ENCODE data around the gene FGF12.
"Not testable (repeated sequence)": the region's sequence is repeated elsewhere in the genome, so short reads cannot be mapped to it uniquely, and the experiment has no call there.

Gene FGF12

DNA sequence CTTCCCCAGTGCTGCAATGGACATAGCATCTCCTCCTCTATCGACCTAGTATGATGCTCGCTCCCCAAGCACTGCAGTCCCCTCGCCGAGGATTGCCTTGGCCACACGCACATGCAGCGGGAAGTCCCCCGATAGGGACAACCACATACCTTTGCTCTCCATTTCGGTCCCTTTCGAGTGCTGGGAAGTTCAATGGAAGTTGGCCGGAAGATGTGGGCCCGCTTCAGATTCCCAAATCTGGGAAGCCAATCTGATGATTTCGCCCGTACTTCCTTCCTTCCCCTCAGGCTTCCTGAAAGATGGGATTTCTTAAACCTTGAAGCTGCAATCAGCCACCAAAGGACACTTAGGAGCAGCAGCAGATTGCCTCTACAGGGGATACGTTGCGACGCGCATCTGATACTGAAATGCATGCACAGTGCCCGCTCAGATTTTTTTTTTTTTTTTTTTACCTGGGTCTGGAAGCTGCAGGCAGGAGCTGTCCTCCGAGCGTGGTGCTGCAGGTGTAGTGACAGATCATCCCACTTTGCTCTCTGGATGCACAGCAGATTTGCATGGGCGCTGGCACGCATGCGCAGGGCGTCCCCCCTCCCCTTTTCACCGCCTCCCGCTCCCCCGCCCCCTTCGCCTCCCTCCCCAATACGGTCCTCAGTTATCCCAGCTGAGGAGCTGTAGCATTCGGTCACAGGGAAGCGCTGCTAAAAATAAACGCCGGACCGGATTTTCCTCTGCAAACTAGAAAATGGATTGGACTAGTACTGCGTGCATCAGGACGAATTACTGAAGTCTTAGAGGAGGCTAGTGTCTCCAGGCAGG lies at the start of gene FGF12:
TSS of gene FGF12 (minus strand) at position 510 of the 816 bp plus-strand sequence.
- no peaks in the 10 kb centered on the region for H4K20me1 ChIP-seq (ENCODE audit: control insufficient read depth, insufficient read depth, low read depth, low read length)
- H3K27ac ChIP-seq (ENCODE audit: low read depth, low read length): no peak within 1 kb of the TSS
- H3K4me3 ChIP-seq (ENCODE audit: low read length): no peak within 1 kb of the TSS
- TF ChIP-seq, protein P1, sequence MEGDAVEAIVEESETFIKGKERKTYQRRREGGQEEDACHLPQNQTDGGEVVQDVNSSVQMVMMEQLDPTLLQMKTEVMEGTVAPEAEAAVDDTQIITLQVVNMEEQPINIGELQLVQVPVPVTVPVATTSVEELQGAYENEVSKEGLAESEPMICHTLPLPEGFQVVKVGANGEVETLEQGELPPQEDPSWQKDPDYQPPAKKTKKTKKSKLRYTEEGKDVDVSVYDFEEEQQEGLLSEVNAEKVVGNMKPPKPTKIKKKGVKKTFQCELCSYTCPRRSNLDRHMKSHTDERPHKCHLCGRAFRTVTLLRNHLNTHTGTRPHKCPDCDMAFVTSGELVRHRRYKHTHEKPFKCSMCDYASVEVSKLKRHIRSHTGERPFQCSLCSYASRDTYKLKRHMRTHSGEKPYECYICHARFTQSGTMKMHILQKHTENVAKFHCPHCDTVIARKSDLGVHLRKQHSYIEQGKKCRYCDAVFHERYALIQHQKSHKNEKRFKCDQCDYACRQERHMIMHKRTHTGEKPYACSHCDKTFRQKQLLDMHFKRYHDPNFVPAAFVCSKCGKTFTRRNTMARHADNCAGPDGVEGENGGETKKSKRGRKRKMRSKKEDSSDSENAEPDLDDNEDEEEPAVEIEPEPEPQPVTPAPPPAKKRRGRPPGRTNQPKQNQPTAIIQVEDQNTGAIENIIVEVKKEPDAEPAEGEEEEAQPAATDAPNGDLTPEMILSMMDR (IDR thresholded peaks at IDR 0.05; ENCODE audit: low read depth, low read length, poor library complexity, severe bottlenecking): no peak
- TF ChIP-seq EZH2phosphoT487 (IDR thresholded peaks at IDR 0.05; ENCODE audit: borderline replicate concordance, low read length): no peak
- H3K9me3 ChIP-seq (ENCODE audit: control insufficient read depth, insufficient read depth, low read length): no peaks in the 10 kb centered on the region
- no peak within 1 kb of the TSS for H3K4me2 ChIP-seq (ENCODE audit: low read length)
- no peaks in the 10 kb centered on the region for H3K79me2 ChIP-seq (ENCODE audit: control insufficient read depth, low read length)
- H3K27me3 ChIP-seq (ENCODE audit: control insufficient read depth, low read length): no peaks in the 10 kb centered on the region
- H3K36me3 ChIP-seq (ENCODE audit: control insufficient read depth, low read length): no peaks in the 10 kb centered on the region
- H3K9me2 ChIP-seq (replicated peaks; ENCODE audit: control insufficient read depth, low read length): no peaks in the 10 kb centered on the region
- H3F3A ChIP-seq (ENCODE audit: control insufficient read depth, insufficient read depth): no peaks in the 10 kb centered on the region
- H3K4me1 ChIP-seq (ENCODE audit: control insufficient read depth, low read length): no peaks in the 10 kb centered on the region

DNA sequence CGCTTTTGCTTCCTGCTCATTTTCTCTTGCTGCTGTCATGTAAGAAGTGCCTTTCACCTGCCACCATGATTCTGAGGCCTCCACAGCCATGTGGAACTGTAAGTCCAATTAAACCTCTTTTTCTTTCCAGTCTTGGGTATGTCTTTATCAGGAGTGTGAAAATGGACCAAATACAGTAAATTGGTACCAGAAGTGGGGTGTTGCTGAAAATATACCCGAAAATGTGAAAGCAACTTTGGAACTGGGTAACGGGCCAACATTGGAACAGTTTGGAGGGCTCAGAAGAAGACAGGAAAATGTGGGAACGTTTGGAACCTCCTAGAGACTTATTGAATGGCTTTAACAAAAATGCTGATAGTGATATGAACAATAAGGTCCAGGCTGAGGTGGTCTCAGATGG lies 47.0 kb upstream of the FGF12 start:
- not testable (repeated sequence) for H3K36me3 ChIP-seq (ENCODE audit: control insufficient read depth, low read length); H3K4me3 ChIP-seq (ENCODE audit: low read length); H3F3A ChIP-seq (ENCODE audit: control insufficient read depth, insufficient read depth); H3K9me2 ChIP-seq (replicated peaks; ENCODE audit: control insufficient read depth, low read length); H3K9me3 ChIP-seq (ENCODE audit: control insufficient read depth, insufficient read depth, low read length); H3K27ac ChIP-seq (ENCODE audit: low read depth, low read length); H3K4me2 ChIP-seq (ENCODE audit: low read length); H3K4me1 ChIP-seq (ENCODE audit: control insufficient read depth, low read length); H3K79me2 ChIP-seq (ENCODE audit: control insufficient read depth, low read length); H3K27me3 ChIP-seq (ENCODE audit: control insufficient read depth, low read length); H4K20me1 ChIP-seq (ENCODE audit: control insufficient read depth, insufficient read depth, low read depth, low read length)

DNA sequence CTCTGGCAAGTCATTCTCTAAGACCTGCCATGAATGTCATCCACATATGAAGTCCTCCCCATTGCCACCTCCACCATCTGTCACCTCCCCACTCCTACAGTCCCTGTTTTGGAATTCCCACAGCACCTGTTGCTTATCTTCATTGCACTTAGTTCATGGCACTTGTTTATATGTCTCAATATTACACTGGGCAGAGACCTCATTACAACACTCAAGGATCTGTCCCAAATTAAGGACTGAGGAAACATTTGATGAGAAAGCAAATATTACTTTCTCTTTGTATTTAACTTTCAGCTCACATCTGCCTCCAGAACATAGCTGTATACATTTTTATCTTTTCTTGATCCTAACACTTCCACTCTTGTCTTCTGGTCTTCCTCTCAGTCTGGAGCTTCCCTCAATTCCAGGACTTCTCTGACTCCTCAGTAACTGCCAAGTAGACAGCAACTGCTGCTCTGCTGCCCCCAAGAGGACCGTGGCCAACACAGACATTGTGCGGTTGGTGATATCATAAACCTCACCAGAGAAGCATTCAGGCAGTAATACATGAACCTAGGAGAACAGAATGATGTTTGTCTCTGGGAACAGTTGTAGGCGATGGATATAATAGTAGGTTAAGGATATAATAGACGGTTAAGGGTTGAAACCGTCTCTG lies 45.0 kb upstream of the FGF12 start:
- H3K4me1 ChIP-seq (ENCODE audit: control insufficient read depth, low read length): no peaks in the 10 kb centered on the region
- no peaks in the 10 kb centered on the region for H3K36me3 ChIP-seq (ENCODE audit: control insufficient read depth, low read length)
- no peaks in the 10 kb centered on the region for H3K79me2 ChIP-seq (ENCODE audit: control insufficient read depth, low read length)
- no peaks in the 10 kb centered on the region for H4K20me1 ChIP-seq (ENCODE audit: control insufficient read depth, insufficient read depth, low read depth, low read length)
- no peaks in the 10 kb centered on the region for H3K9me3 ChIP-seq (ENCODE audit: control insufficient read depth, insufficient read depth, low read length)
- no peak overlapping the region for H3K4me2 ChIP-seq (ENCODE audit: low read length)
- no peak overlapping the region for H3K27ac ChIP-seq (ENCODE audit: low read depth, low read length)
- no peak overlapping the region for H3K4me3 ChIP-seq (ENCODE audit: low read length)
- H3F3A ChIP-seq (ENCODE audit: control insufficient read depth, insufficient read depth): no peaks in the 10 kb centered on the region
- H3K9me2 ChIP-seq (replicated peaks; ENCODE audit: control insufficient read depth, low read length): no peaks in the 10 kb centered on the region
- H3K27me3 ChIP-seq (ENCODE audit: control insufficient read depth, low read length): no peaks in the 10 kb centered on the region; the same call in 1 of the 2 replicates
- TF ChIP-seq, protein P1 (IDR thresholded peaks at IDR 0.05; ENCODE audit: low read depth, low read length, poor library complexity, severe bottlenecking): peak; percentile 51
- no peak for TF ChIP-seq EZH2phosphoT487 (IDR thresholded peaks at IDR 0.05; ENCODE audit: borderline replicate concordance, low read length)

DNA sequence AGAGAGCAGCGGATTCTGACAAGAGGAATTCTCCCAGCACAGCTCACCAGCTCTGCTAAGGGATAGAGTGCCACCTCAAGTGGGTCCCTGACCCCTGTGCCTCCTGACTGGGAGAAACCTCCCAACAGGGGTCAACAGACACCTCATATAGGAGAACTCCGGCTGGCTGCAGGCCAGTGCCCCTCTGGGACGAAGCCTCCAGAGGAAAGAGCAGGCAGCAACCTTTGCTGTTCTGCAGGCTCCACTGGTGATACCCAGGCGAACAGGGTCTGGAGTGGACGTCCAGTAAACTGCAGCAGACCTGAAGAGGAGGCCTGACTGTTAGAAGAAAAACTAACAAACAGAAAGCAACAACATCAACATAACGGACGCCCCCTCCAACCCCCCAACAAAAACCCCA lies 31.3 kb upstream of the FGF12 start:
- no peaks in the 10 kb centered on the region for H3K27me3 ChIP-seq (ENCODE audit: control insufficient read depth, low read length)
- H3K9me3 ChIP-seq (ENCODE audit: control insufficient read depth, insufficient read depth, low read length): no peaks in the 10 kb centered on the region
- H3F3A ChIP-seq (ENCODE audit: control insufficient read depth, insufficient read depth): no peaks in the 10 kb centered on the region
- no peaks in the 10 kb centered on the region for H3K36me3 ChIP-seq (ENCODE audit: control insufficient read depth, low read length)
- no peak overlapping the region for H3K4me2 ChIP-seq (ENCODE audit: low read length)
- H3K9me2 ChIP-seq (replicated peaks; ENCODE audit: control insufficient read depth, low read length): no peaks in the 10 kb centered on the region
- no peak overlapping the region for H3K27ac ChIP-seq (ENCODE audit: low read depth, low read length)
- H3K79me2 ChIP-seq (ENCODE audit: control insufficient read depth, low read length): no peaks in the 10 kb centered on the region
- no peak overlapping the region for H3K4me3 ChIP-seq (ENCODE audit: low read length)
- H3K4me1 ChIP-seq (ENCODE audit: control insufficient read depth, low read length): no peaks in the 10 kb centered on the region
- no peaks in the 10 kb centered on the region for H4K20me1 ChIP-seq (ENCODE audit: control insufficient read depth, insufficient read depth, low read depth, low read length)
- no peak for TF ChIP-seq EZH2phosphoT487 (IDR thresholded peaks at IDR 0.05; ENCODE audit: borderline replicate concordance, low read length)
- TF ChIP-seq, protein P1 (IDR thresholded peaks at IDR 0.05; ENCODE audit: low read depth, low read length, poor library complexity, severe bottlenecking): no peak

All from DOHH2 (cell line).